SK-N-SH treated with all-trans-retinoic acid at 6 μM for 48 hours (cell line): Measurements from ENCODE around the gene SEC23IP.
"Not testable (repeated sequence)": the region's sequence is repeated elsewhere in the genome, so short reads cannot be mapped to it uniquely, and the experiment has no call there.

Experiments used
- ATAC-seq: fragments of 200-7000 bp; cut with Tn5 transposase; 3 replicates; pipeline ENCODE4 v1.9.1; 2020; ENCODE audit warnings: mild to moderate bottlenecking, moderate library complexity
- ARNTL ChIP-seq: fragments of 450-650 bp; formaldehyde crosslinking; IDR thresholded peaks from 2 replicates; pipeline ENCODE4 v1.5.0; 2020; ENCODE audit warnings: low read depth, mild to moderate bottlenecking, moderate library complexity, borderline replicate concordance
- BACH2 ChIP-seq: fragments of 250-450 bp; sonication (Bioruptor Pico); IDR thresholded peaks from 2 replicates; pipeline ENCODE4 v1.9.0; 2021; ENCODE audit warnings: mild to moderate bottlenecking, borderline replicate concordance
- CSDC2 ChIP-seq: fragments of 250-450 bp; sonication (Bioruptor Pico); IDR thresholded peaks from 2 replicates; pipeline ENCODE4 v1.5.0; 2020; ENCODE audit warnings: mild to moderate bottlenecking, moderate library complexity
- ESRRG ChIP-seq: fragments of 250-450 bp; sonication (Bioruptor Pico); IDR thresholded peaks from 2 replicates; pipeline ENCODE4 v1.6.1; 2021; ENCODE audit warnings: mild to moderate bottlenecking
- GLIS3 ChIP-seq: fragments of 250-450 bp; sonication (Bioruptor Pico); IDR thresholded peaks from 2 replicates; pipeline ENCODE4 v1.5.0; 2020; ENCODE audit warnings: mild to moderate bottlenecking, moderate library complexity
- OSR1 ChIP-seq: fragments of 250-450 bp; sonication (Bioruptor Pico); IDR thresholded peaks from 2 replicates; pipeline ENCODE4 v1.8.0; 2022; ENCODE audit warnings: moderate library complexity, mild to moderate bottlenecking, inconsistent platforms
- PPARA ChIP-seq: fragments of 250-450 bp; sonication (Bioruptor Pico); IDR thresholded peaks from 2 replicates; pipeline ENCODE4 v1.5.0; 2020; ENCODE audit warnings: mild to moderate bottlenecking, borderline replicate concordance
- RARB ChIP-seq: fragments of 250-450 bp; sonication (Bioruptor Pico); IDR thresholded peaks from 2 replicates; pipeline ENCODE4 v1.8.0; 2021; ENCODE audit warnings: mild to moderate bottlenecking, moderate library complexity
- TCF4 ChIP-seq: fragments of 250-450 bp; sonication (Bioruptor Pico); IDR thresholded peaks from 2 replicates; pipeline ENCODE4 v1.8.0; 2021; ENCODE audit warnings: mild to moderate bottlenecking, moderate library complexity, borderline replicate concordance
- TOX ChIP-seq: fragments of 250-450 bp; sonication (Bioruptor Pico); IDR thresholded peaks from 2 replicates; pipeline ENCODE4 v1.8.0; 2021; ENCODE audit warnings: mild to moderate bottlenecking, moderate library complexity, borderline replicate concordance
- ZFP3 ChIP-seq: fragments of 250-450 bp; sonication (Bioruptor Pico); IDR thresholded peaks from 2 replicates; pipeline ENCODE4 v1.5.0; 2020; ENCODE audit warnings: mild to moderate bottlenecking, moderate library complexity
- ZFP30 ChIP-seq: fragments of 450-650 bp; formaldehyde crosslinking; IDR thresholded peaks from 2 replicates; pipeline ENCODE4 v1.5.0; 2022; ENCODE audit warnings: mild to moderate bottlenecking, moderate library complexity
- ZNF565 ChIP-seq: fragments of 450-650 bp; formaldehyde crosslinking; conservative IDR thresholded peaks from 2 replicates; pipeline ENCODE4 v1.5.0; 2020; ENCODE audit warnings: low read depth, mild to moderate bottlenecking, moderate library complexity
- ZNF70 ChIP-seq: fragments of 450-650 bp; formaldehyde crosslinking; IDR thresholded peaks from 2 replicates; pipeline ENCODE4 v1.5.0; 2020; ENCODE audit warnings: mild to moderate bottlenecking, moderate library complexity
- ZNF8 ChIP-seq: fragments of 450-650 bp; formaldehyde crosslinking; IDR thresholded peaks from 2 replicates; pipeline ENCODE4 v1.5.0; 2020; ENCODE audit warnings: mild to moderate bottlenecking, moderate library complexity
- TF ChIP-seq, protein P1 (sequence below): fragments of 250-450 bp; sonication (Bioruptor Pico); IDR thresholded peaks from 2 replicates; pipeline ENCODE4 v1.5.1; 2021; ENCODE audit warnings: mild to moderate bottlenecking, moderate library complexity
- TF ChIP-seq, protein P2 (sequence below): fragments of 250-450 bp; sonication (Bioruptor Pico); IDR thresholded peaks from 2 replicates; pipeline ENCODE4 v1.8.0; 2021; ENCODE audit warnings: low read depth, mild to moderate bottlenecking, moderate library complexity, borderline replicate concordance
- TF ChIP-seq, protein P3 (sequence below): fragments of 250-450 bp; sonication (Bioruptor Pico); IDR thresholded peaks from 2 replicates; pipeline ENCODE4 v1.8.0; 2020; ENCODE audit warnings: mild to moderate bottlenecking, moderate library complexity, borderline replicate concordance
- TF ChIP-seq, protein P4 (sequence below): fragments of 250-450 bp; sonication (Bioruptor Pico); IDR thresholded peaks from 2 replicates; pipeline ENCODE4 v1.5.1; 2020; ENCODE audit warnings: low read depth, mild to moderate bottlenecking, moderate library complexity

Gene SEC23IP

DNA sequence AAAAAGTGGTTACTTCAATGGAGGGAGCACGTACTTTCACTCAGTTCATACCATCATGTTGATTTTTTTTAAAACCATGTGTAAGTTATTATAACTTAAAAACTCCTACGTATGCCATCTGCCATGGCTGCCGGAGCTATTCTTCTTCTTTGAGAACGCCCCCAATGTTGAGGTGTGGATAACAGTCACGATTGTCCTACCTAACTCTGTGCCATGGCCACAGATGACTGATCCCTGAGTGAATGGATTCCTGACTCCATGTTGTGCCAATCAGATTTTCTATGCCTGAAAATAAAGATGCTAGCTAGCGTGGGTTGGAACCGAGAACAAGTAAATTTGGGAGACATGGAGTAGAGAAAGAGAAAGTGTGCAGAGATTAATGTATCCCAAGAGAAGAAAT, 25.2 kb upstream of the SEC23IP start:
- ATAC-seq, result no peak
- TF ChIP-seq RARB (CRISPR knock-in tag), result no peak
- no peak for TF ChIP-seq ARNTL
- TF ChIP-seq OSR1 (CRISPR knock-in tag), result no peak
- TF ChIP-seq, protein P1, sequence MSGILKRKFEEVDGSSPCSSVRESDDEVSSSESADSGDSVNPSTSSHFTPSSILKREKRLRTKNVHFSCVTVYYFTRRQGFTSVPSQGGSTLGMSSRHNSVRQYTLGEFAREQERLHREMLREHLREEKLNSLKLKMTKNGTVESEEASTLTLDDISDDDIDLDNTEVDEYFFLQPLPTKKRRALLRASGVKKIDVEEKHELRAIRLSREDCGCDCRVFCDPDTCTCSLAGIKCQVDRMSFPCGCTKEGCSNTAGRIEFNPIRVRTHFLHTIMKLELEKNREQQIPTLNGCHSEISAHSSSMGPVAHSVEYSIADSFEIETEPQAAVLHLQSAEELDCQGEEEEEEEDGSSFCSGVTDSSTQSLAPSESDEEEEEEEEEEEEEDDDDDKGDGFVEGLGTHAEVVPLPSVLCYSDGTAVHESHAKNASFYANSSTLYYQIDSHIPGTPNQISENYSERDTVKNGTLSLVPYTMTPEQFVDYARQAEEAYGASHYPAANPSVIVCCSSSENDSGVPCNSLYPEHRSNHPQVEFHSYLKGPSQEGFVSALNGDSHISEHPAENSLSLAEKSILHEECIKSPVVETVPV (CRISPR knock-in tag), result no peak
- TF ChIP-seq TCF4 (CRISPR knock-in tag), result no peak

DNA sequence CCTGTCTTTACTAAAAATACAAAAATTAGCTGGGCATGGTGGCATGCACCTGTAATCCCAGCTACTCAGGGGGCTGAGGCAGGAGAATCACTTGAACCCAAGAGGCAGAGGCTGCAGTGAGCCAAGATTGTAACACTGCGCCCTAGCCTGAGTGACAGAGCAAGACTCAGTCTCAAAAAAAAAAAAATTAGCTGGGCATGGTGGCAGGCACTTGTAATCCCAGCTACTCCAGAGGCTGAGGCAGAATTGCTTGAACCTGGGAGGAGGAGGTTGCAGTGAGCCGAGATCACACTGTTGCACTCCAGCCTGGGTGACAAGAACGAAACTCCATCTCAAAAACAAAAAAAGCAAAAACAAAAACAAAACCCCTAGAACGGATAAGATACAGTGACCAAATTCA, 23.1 kb upstream of the SEC23IP start:
- not testable (repeated sequence) for ATAC-seq

DNA sequence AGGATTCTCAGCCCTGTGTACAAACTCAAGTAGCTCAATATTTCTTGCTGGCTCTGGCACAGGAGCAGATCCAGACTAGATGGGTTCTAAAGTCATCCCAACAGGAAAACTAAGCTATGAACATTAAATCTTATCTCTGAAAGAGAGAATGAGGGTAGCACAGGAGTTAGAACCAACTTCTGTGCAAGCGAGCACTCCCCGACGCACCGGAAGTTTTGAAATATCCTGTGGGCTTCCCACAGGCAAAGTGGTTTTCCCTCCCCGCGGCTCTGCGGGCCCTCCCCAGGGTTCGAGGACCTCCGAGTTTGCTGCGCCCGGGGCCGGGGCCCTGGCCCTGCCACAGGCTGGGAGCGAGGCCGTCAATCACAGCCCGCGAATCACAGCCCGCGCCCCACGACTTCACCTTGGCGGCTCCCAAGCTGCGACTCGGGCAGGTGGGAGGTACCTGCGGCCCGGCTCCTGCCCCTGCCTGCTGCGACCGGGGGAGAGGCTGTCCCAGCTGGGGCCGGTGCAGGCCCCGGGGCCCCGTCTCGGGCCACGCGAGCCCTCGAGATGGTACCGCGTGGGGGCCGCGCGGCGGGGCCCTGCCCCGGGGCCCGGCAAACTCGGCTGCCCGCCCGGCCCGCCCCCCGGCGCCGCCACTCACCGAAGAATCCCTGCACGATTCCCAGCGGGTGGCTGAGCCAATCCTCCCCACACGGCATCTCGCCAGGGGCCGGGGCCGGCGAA, 20.5 kb upstream of the SEC23IP start:
- peak; percentile 27 for ATAC-seq
- no peak for TF ChIP-seq ESRRG (CRISPR knock-in tag)
- TF ChIP-seq ZFP3, result peak; percentile 54; the same call in 1 of the 2 replicates

DNA sequence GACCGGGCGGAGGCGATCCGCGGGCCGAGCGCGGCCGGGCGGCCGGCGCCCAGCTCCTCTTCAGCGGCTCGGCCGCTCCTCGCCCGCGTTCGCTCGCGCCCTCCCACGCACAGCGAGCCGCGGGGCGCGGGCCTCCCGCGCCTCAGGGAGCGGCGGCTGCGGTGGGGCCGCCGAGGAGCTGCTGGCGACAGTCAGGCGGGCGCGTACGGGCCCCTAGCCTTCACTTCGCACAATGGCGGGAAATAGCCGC, 20.0 kb upstream of the SEC23IP start, which contains the start of gene MCMBP:
Gene MCMBP, minus strand, starts transcription at position 234 of the 250 bp plus-strand sequence. CDS start 259 bp downstream, outside the sequence.
- no peak for TF ChIP-seq RARB (CRISPR knock-in tag)
- TF ChIP-seq, protein P2, sequence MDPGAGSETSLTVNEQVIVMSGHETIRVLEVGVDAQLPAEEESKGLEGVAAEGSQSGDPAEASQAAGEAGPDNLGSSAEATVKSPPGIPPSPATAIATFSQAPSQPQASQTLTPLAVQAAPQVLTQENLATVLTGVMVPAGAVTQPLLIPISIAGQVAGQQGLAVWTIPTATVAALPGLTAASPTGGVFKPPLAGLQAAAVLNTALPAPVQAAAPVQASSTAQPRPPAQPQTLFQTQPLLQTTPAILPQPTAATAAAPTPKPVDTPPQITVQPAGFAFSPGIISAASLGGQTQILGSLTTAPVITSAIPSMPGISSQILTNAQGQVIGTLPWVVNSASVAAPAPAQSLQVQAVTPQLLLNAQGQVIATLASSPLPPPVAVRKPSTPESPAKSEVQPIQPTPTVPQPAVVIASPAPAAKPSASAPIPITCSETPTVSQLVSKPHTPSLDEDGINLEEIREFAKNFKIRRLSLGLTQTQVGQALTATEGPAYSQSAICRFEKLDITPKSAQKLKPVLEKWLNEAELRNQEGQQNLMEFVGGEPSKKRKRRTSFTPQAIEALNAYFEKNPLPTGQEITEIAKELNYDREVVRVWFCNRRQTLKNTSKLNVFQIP (CRISPR knock-in tag), result no peak
- TF ChIP-seq, protein P3, sequence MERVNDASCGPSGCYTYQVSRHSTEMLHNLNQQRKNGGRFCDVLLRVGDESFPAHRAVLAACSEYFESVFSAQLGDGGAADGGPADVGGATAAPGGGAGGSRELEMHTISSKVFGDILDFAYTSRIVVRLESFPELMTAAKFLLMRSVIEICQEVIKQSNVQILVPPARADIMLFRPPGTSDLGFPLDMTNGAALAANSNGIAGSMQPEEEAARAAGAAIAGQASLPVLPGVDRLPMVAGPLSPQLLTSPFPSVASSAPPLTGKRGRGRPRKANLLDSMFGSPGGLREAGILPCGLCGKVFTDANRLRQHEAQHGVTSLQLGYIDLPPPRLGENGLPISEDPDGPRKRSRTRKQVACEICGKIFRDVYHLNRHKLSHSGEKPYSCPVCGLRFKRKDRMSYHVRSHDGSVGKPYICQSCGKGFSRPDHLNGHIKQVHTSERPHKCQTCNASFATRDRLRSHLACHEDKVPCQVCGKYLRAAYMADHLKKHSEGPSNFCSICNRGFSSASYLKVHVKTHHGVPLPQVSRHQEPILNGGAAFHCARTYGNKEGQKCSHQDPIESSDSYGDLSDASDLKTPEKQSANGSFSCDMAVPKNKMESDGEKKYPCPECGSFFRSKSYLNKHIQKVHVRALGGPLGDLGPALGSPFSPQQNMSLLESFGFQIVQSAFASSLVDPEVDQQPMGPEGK (CRISPR knock-in tag), result no peak
- no peak for TF ChIP-seq OSR1 (CRISPR knock-in tag)
- no peak for TF ChIP-seq BACH2 (CRISPR knock-in tag)
- TF ChIP-seq ESRRG (CRISPR knock-in tag), result no peak
- TF ChIP-seq TOX, result no peak
- TF ChIP-seq PPARA (CRISPR knock-in tag), result no peak
- TF ChIP-seq ZNF8 (CRISPR knock-in tag), result no peak
- no peak for TF ChIP-seq CSDC2
- no peak for TF ChIP-seq ZFP30 (CRISPR knock-in tag)
- ATAC-seq, result no peak

DNA sequence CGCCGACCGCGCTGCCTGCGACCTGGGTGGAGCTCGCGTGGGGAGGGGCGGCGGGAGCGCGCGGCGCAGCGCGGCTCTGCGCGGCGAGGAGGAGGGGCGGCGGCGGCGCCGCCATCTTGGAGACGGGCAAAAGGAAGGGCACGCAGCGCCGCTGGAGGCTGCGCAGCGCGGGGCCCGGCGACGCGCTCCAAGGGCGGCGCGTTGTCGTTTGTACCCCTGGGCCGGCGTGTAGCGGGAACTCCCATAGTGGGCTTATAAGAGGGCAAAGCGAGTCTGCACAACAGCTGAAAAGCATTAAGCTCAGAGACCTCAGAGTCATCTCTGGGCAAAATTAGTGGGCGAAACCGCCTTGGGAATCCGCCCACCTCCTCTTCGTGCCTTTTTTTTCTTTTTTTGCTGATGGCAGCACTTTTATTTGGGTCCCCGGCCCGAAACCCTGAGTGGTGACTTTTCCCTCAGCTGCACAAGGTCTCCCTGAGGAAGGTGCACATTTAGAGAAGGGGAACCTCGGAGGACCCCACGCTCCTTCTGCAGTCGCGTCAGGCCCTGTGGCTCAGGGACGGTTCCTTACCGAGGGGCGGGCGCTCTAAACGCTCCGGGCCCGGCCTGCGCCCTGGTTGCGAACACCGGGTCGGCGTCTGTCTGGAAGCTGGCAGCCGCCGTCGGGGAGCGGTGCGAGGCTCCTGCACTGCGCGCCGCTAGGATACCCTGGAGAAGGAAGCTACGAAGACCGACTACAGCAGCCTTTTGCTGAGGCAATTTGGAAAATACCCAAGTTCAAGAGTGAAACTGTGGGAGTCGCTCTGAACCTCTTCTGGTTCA, 19.5 kb upstream of the SEC23IP start:
- peak; percentile 97 for ATAC-seq
- TF ChIP-seq ARNTL (no peak), GLIS3 (no peak), ZNF70 (CRISPR knock-in tag) (no peak), ZFP3 (no peak), ZNF565 (CRISPR knock-in tag) (no peak)
- TF ChIP-seq, protein P1 (CRISPR knock-in tag), result no peak
- TF ChIP-seq, protein P4, sequence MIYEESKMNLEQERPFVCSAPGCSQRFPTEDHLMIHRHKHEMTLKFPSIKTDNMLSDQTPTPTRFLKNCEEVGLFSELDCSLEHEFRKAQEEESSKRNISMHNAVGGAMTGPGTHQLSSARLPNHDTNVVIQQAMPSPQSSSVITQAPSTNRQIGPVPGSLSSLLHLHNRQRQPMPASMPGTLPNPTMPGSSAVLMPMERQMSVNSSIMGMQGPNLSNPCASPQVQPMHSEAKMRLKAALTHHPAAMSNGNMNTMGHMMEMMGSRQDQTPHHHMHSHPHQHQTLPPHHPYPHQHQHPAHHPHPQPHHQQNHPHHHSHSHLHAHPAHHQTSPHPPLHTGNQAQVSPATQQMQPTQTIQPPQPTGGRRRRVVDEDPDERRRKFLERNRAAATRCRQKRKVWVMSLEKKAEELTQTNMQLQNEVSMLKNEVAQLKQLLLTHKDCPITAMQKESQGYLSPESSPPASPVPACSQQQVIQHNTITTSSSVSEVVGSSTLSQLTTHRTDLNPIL, result no peak
- TF ChIP-seq, protein P3 (CRISPR knock-in tag), result no peak
